Activated CD8-positive, alpha-beta T cell treated with anti-CD3 and anti-CD28 coated beads for 36 hours (primary cell): ENCODE measurements around the gene DDRGK1. TPM values are rescaled to one million over a fixed set of nuclear protein-coding genes. Genes with fewer than 3 reads are reported as not detected.
A peak's percentile ranks its signal among the peaks of the same experiment; 100 is the strongest.

Source experiments
- ATAC-seq: fragments of 200-7000 bp; cut with Tn5 transposase; one replicate; pipeline ENCODE4 v1.10.0; 2021; ENCODE audit warnings: mild to moderate bottlenecking, moderate library complexity
- CTCF ChIA-PET: fragments of 350-600 bp; sonication (Branson Sonifier 250); formaldehyde crosslinking; loops from one replicate; lab custom pipeline; 2021; ENCODE audit warnings: antibody characterized with exemption; lab: Charles Lee
- POLR2A ChIA-PET: fragments of 350-600 bp; sonication (Branson Sonifier 250); formaldehyde crosslinking; loops from one replicate; lab custom pipeline; 2021; ENCODE audit warnings: antibody characterized with exemption; lab: Charles Lee
- DNase-seq: peaks from one replicate; pipeline ENCODE4 v3.0.0-alpha.2; 2020
- H3K27ac Mint-ChIP-seq: one replicate; pipeline ENCODE4 v1.8.0; 2021; ENCODE audit warnings: mild to moderate bottlenecking, mixed read lengths
- H3K27me3 Mint-ChIP-seq: one replicate; pipeline ENCODE4 v1.8.0; 2021; ENCODE audit warnings: mixed read lengths
- H3K36me3 Mint-ChIP-seq: one replicate; pipeline ENCODE4 v1.8.0; 2021; ENCODE audit warnings: low read depth, mixed read lengths
- H3K4me1 Mint-ChIP-seq: one replicate; pipeline ENCODE4 v1.8.0; 2021; ENCODE audit warnings: low read depth, mixed read lengths
- H3K4me3 Mint-ChIP-seq: one replicate; pipeline ENCODE4 v1.8.0; 2021; ENCODE audit warnings: mild to moderate bottlenecking, moderate library complexity, mixed read lengths
- H3K9me3 Mint-ChIP-seq: one replicate; pipeline ENCODE4 v1.8.0; 2021; ENCODE audit warnings: mixed read lengths
- intact Hi-C: fragments of 100-400 bp; cut with micrococcal nuclease; formaldehyde crosslinking; loops from one replicate; pipeline ENCODE4 v1.10.0; 2022
- total RNA-seq, 2 experiments: library from RNA; stranded (reverse); gene quantifications; one replicate each; pipeline ENCODE4 v1.2.3, GENCODE V29; 2021
- TF ChIP-seq, protein P1 (sequence below): fragments of 200-600 bp; IDR thresholded peaks from one replicate; pipeline ENCODE4 v1.8.0; 2022; ENCODE audit warnings: antibody characterized with exemption, mild to moderate bottlenecking

Gene DDRGK1
- 10 to 100 TPM; 50.1 to 54.1 TPM for total RNA-seq

DNA sequence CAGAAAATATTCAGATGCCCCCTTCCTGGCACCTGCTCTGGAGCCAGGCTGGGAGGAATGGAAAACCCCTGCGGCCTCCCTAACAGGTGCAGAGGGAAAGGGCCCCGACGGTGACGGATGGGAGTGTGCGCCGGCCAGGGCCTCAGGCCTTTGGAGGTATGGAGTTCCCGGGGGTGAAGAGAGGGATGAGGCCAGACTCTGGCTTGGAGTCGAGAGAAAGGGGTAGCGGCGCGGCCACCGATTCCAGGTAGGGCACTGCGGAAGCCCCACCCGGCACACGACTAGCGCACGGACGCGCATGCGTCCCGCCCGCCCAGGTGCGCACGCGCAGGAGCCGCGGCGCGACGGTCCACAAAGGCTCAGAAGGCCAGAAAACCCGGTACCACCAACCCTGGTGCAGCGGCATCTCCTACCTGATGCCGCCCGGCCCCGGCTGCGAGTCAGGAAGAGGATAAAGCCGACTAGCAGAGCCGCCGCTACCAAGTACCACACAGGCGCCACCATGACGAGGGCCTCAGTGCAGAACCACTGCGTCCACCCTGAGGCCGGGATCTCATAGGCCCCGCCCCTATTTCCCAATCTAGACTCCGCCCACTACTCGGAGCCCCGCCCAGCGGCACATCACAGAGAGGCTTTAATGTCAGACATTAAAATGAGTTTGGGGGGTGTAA lies at the start of gene DDRGK1:
Gene DDRGK1 (minus strand): TSS at position 559 of the 671 bp plus-strand sequence. CDS start 55 bp downstream, at position 504.
- intact Hi-C loops = no loop called here
- TF ChIP-seq, protein P1, sequence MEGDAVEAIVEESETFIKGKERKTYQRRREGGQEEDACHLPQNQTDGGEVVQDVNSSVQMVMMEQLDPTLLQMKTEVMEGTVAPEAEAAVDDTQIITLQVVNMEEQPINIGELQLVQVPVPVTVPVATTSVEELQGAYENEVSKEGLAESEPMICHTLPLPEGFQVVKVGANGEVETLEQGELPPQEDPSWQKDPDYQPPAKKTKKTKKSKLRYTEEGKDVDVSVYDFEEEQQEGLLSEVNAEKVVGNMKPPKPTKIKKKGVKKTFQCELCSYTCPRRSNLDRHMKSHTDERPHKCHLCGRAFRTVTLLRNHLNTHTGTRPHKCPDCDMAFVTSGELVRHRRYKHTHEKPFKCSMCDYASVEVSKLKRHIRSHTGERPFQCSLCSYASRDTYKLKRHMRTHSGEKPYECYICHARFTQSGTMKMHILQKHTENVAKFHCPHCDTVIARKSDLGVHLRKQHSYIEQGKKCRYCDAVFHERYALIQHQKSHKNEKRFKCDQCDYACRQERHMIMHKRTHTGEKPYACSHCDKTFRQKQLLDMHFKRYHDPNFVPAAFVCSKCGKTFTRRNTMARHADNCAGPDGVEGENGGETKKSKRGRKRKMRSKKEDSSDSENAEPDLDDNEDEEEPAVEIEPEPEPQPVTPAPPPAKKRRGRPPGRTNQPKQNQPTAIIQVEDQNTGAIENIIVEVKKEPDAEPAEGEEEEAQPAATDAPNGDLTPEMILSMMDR = no peak
- POLR2A ChIA-PET = interaction anchor here (1.5 kb wide), 1 partner anchor 25 kb away, joined by 5 read pairs; no protein-coding TSS in a partner anchor
- Mint-ChIP-seq H3K4me3 (peak within 1 kb of the TSS; percentile 97), H3K27me3 (no peaks in the 10 kb centered on the region), H3K27ac (peak within 1 kb of the TSS; percentile 97), H3K36me3 (peaks cover 28% of the 10 kb centered on the region), H3K9me3 (no peaks in the 10 kb centered on the region), H3K4me1 (peaks cover 15% of the 10 kb centered on the region)
- CTCF ChIA-PET = interaction anchor here (1.6 to 2.0 kb wide), 2 partner anchors 14 to 151 kb away, joined by 5 to 9 read pairs; no protein-coding TSS in a partner anchor
- ATAC-seq (peak; percentile 94), DNase-seq (peak; percentile 96)

DNA sequence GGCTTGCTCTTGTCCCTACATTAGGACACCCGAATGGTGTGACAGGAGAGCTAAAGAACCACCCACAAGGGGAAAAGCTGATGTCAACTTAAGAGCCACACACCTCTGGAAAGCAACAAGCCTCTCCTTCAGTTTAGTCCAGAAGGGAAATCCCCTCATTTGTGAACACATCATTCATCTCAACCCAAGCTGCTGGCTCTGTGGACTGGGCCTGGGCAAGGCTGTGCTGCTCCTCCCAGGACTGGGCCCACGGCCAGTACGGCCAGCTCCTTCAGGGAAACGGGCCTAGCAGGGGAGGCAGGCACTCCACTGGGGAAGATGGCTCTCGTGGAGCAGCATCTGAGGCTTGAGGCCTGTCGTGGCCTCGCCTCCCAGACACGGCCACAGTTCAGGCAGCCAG lies 47.3 kb upstream of the DDRGK1 start:
- TF ChIP-seq, protein P1 = no peak
- H3K4me1 Mint-ChIP-seq = peaks cover 5% of the 10 kb centered on the region
- intact Hi-C loops = no loop called here
- POLR2A ChIA-PET = interaction anchor here (0.8 to 1.0 kb wide), 2 partner anchors 9 to 21 kb away, joined by 3 read pairs; no protein-coding TSS in a partner anchor
- H3K4me3 Mint-ChIP-seq = no peak overlapping the region
- CTCF ChIA-PET = interaction anchor here (0.7 to 2.8 kb wide), 3 partner anchors 10 to 156 kb away, joined by 3 to 7 read pairs (median 4); no protein-coding TSS in a partner anchor
- H3K27ac Mint-ChIP-seq = no peak overlapping the region
- H3K9me3 Mint-ChIP-seq = no peaks in the 10 kb centered on the region
- peaks cover 21% of the 10 kb centered on the region for H3K27me3 Mint-ChIP-seq
- DNase-seq = no peak
- peak; percentile 63 for ATAC-seq
- H3K36me3 Mint-ChIP-seq = no peaks in the 10 kb centered on the region

DNA sequence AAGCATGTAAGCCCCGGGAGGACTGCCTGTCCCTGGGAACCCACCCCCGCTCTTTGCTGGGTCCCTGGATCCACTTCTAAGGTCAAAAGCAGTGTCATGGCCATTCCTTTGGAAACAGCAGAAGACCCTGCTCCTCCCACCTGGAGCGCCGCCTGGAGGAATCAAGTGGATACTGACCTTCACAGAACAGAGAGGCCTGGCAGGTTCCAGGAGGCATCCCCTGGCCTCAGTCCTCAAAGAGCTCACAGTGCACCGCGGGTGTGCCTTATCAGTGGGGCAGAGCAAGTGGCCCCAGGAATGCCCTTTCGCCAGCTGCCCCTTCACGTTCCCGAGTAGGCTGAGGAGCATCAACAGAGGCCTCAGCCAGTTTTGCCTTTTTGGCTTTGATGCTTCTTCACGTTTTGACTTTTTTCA lies 45.6 kb upstream of the DDRGK1 start:
- Mint-ChIP-seq H3K27me3 (peaks cover 25% of the 10 kb centered on the region), H3K4me1 (peaks cover 5% of the 10 kb centered on the region), H3K36me3 (no peaks in the 10 kb centered on the region), H3K27ac (no peak overlapping the region), H3K4me3 (no peak overlapping the region), H3K9me3 (no peaks in the 10 kb centered on the region)
- no peak for ATAC-seq
- intact Hi-C loops = no loop called here
- CTCF ChIA-PET = interaction anchor here (1.2 to 2.1 kb wide), 2 partner anchors 9 to 196 kb away, joined by 3 to 5 read pairs; no protein-coding TSS in a partner anchor
- no peak for DNase-seq
- TF ChIP-seq, protein P1 = no peak
- POLR2A ChIA-PET = no interaction called here

DNA sequence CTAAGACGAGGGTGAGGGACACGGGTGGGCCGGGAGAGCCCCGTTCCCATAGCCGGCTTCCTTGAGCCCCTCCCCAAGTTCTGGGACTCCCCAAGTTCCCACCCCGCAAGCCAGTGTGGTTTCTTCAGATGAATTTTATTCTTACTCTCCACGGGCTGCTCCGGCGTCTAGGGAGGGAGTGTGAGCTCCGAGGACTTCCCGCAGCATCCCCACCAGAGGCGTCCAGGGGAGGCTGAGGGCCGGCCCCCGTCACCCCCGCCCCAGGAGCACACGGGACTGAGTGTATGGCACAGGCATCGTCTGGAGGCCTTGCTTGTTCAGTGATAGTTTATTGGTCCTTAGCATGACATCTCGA lies 44.5 kb upstream of the DDRGK1 start:
- no peaks in the 10 kb centered on the region for H3K9me3 Mint-ChIP-seq
- no peaks in the 10 kb centered on the region for H3K36me3 Mint-ChIP-seq
- no peak overlapping the region for H3K27ac Mint-ChIP-seq
- ChIA-PET POLR2A (interaction anchor here (1.2 kb wide), 2 partner anchors 22 to 56 kb away, joined by 3 read pairs; no protein-coding TSS in a partner anchor), CTCF (interaction anchor here (1.1 to 2.1 kb wide), 6 partner anchors 9 to 195 kb away, joined by 3 to 7 read pairs (median 4); no protein-coding TSS in a partner anchor)
- TF ChIP-seq, protein P1 = no peak
- H3K4me1 Mint-ChIP-seq = peaks cover 5% of the 10 kb centered on the region
- H3K27me3 Mint-ChIP-seq = peaks cover 25% of the 10 kb centered on the region
- peak overlapping the region; percentile 33 for H3K4me3 Mint-ChIP-seq
- intact Hi-C loops = no loop called here
- ATAC-seq = peak; percentile 39
- no peak for DNase-seq
